Large intestine (tissue), 3 donors: ENCODE measurements around the gene TIMM17B. TPM values are rescaled to one million over a fixed set of nuclear protein-coding genes. Genes with fewer than 3 reads are reported as not detected.

Experiments
- DNase-seq, 2 donors: peaks; one replicate each; pipeline versions ENCODE4 v3.0.0 to v3.0.0-alpha.2; 2013
- H3K27ac ChIP-seq: one replicate; pipeline ENCODE4 v1.5.1; 2013; ENCODE audit warnings: low read length
- H3K27me3 ChIP-seq: 2 replicates; pipeline ENCODE4 v1.6.1; 2013; ENCODE audit warnings: low read length; ENCODE audit not compliant: control insufficient read depth, insufficient read depth
- H3K36me3 ChIP-seq: 2 replicates; pipeline ENCODE4 v1.6.1; 2013; ENCODE audit warnings: low read length; ENCODE audit not compliant: control insufficient read depth, insufficient read depth
- H3K4me1 ChIP-seq: one replicate; pipeline ENCODE4 v1.6.1; 2013; ENCODE audit warnings: low read length; ENCODE audit not compliant: control insufficient read depth, insufficient read depth
- H3K4me3 ChIP-seq: one replicate; pipeline ENCODE4 v1.5.1; 2013; ENCODE audit warnings: low read length
- H3K9me3 ChIP-seq: one replicate; pipeline ENCODE4 v1.6.1; 2013; ENCODE audit warnings: mild to moderate bottlenecking, low read depth, low read length, moderate library complexity; ENCODE audit not compliant: control insufficient read depth
- WGBS: methylation state at CpG from one replicate; pipeline ENCODE4 v1.1.5; 2013; ENCODE audit warnings: low lambda C conversion rate; ENCODE audit not compliant: insufficient coverage; 5-methylcytosine and 5-hydroxymethylcytosine counted together
- polyA plus RNA-seq: library from polyadenylated mRNA; unstranded; fragments of 120-200 nt; gene quantifications from one replicate; pipeline ENCODE4 v1.2.1, GENCODE V29; 2013

TIMM17B gene
- polyA plus RNA-seq, 1 donor: 42.3 TPM

DNA sequence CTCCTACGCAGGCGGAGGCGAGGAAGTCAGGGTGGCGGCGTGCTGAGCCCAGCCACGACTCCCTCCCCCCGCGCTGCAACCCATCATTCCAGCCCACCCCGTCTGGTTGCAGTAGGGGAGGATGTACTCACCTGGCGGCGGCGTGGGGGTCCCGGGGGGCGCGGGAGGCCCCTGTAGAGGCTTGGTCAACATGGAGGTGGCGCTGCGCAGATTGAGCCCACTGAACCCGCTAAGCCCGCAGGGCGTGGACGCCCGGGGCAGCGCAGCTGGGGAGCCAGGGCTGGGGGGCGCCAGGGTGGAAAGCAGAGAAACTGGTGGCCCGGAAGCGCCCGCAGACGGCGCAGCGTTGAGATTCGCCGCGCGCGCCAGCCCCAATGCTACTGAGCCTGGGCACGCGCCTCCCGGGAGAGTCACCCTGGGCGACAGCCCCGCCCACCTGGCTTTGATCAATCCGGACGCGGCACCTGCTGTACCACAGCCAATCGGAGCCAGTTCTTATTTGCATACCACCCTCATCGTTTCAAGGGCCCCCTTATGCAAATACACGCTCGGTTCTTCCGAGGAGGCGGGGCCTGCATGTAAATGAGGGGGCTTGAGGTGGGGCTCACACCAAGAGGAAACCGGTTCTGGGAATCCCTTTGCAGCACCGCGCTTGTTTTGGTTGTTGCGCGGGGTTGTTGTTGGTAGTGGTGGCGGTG, 21.2 kb upstream of the TIMM17B start, which contains the start of gene PIM2:
TSS of gene PIM2 (minus strand) at position 382 of the 698 bp plus-strand sequence. CDS start at position 192, 190 bp downstream.
- no CpG with 5 or more reads among the region's 55 CpGs for WGBS
- H3K36me3 ChIP-seq: peaks cover 28% of the 10 kb centered on the region
- peaks cover 15% of the 10 kb centered on the region for H3K4me1 ChIP-seq
- H3K27me3 ChIP-seq: no peaks in the 10 kb centered on the region
- H3K9me3 ChIP-seq: no peaks in the 10 kb centered on the region
- DNase-seq: peak; percentile 92 to 94
- H3K4me3 ChIP-seq: peak within 1 kb of the TSS; percentile 75
- peak within 1 kb of the TSS; percentile 75 for H3K27ac ChIP-seq

DNA sequence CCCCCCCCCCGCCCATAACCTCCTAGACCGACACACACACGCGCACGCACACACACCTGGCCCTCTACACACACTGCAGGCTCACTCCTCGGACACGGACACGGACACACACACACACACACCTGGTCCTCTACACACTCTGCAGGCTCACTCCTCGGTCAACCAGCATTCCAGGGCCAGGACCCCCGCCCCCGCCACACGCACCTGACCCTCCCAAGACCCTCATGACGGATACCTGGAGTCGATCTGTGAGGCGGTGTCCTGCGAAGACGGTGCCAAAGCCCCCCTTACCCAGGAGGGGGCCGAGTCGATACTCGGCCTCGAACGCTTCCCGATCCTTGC, 20.7 kb upstream of the TIMM17B start:
- no peaks in the 10 kb centered on the region for H3K9me3 ChIP-seq
- peaks cover 15% of the 10 kb centered on the region for H3K4me1 ChIP-seq
- H3K27me3 ChIP-seq: no peaks in the 10 kb centered on the region
- H3K27ac ChIP-seq: peak overlapping the region; percentile 75
- H3K4me3 ChIP-seq: peak overlapping the region; percentile 75
- DNase-seq: no peak
- no CpG with 5 or more reads among the region's 23 CpGs for WGBS
- peaks cover 27% of the 10 kb centered on the region for H3K36me3 ChIP-seq

DNA sequence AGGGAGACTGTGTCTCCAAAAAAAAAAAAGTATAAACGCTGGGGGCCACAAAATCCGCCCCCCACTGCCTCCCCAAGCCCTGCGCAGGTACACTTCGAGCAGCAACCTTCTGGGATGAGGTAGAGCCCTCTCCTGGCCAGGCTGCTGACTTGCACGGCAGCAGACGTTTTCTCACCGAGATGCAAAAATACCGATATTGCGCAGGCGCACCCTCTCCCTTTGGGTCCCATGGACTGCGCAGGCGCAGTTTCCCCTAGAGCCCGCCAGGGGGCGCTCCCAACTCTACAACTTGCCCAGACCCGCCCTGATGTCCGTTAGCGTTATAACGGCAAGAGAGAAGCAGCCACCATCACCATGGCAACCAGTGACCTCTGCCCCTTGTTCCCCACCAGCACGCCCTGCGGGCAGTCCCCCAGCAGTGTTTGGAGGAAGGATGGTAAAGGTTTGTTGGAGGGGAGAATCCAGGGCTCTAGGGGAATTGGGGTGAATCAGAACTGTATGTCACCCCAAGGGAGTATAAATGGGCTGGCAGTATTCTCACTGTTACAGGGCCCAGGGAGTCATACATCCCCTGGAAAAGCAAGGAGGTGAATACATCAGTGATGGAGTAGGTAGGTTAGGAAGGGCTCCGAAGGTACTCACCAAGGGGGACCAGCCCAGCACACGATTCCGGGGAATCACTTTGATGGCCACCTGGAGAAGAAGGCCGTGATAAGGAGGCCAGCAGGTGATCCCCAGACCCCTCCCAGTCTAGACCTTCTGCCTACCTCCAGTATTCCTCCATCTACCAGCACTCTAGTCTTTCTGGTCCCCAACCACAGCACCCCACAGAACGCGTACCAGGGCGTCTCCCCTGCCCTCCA, 19.8 kb upstream of the TIMM17B start:
- Histone ChIP-seq H3K27ac (peak overlapping the region; percentile 29), H3K4me1 (peaks cover 20% of the 10 kb centered on the region), H3K9me3 (no peaks in the 10 kb centered on the region), H3K36me3 (peaks cover 21% of the 10 kb centered on the region), H3K4me3 (peak overlapping the region; percentile 75), H3K27me3 (no peaks in the 10 kb centered on the region)
- peak; percentile 86 to 89 for DNase-seq
- WGBS: no CpG with 5 or more reads among the region's 27 CpGs

DNA sequence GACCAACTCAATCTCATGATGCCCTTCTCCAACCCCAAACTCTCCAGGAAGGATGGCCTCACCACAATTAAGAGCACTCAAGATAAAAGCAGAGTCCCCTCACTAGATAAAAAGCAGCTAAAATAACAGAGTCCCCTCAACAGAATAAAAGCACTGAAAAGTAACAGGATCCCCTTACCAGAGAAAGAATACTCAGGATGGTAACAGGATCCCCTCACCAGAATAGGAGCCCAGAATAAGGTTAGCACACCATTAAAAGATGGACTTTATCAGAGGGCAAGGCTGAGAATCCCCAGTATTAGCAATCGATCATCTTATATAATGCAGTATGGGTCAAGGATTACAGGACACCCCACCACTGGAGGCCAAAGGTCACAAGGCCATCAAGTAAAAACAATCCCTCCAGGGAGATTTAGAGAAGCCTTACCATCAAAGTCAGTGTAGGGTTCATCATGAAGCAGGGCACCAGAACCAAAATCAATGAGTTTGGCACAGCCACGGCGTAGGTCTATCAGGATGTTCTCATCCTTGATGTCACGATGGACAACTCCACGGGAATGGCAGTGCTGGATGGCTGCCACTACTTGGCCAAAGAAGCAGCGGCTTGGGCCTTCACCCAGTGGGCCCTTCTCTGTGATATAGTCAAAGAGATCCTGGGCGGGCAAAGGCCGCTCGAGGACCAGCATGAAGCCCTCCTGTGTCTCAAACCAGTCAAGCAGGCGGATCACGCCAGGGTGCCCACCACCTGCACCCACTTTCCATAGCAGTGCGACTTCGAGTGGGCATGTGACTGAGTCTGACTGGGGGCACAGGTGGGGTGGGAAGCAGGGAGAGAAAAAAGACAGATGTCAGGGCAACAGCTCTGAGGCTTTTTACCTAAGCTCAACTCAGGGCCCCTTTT, 17.3 kb upstream of the TIMM17B start:
- Histone ChIP-seq H3K4me1 (peaks cover 23% of the 10 kb centered on the region), H3K36me3 (peaks cover 17% of the 10 kb centered on the region), H3K9me3 (no peaks in the 10 kb centered on the region), H3K27ac (no peak overlapping the region), H3K4me3 (no peak overlapping the region), H3K27me3 (no peaks in the 10 kb centered on the region)
- no CpG with 5 or more reads among the region's 13 CpGs for WGBS
- DNase-seq: no peak

DNA sequence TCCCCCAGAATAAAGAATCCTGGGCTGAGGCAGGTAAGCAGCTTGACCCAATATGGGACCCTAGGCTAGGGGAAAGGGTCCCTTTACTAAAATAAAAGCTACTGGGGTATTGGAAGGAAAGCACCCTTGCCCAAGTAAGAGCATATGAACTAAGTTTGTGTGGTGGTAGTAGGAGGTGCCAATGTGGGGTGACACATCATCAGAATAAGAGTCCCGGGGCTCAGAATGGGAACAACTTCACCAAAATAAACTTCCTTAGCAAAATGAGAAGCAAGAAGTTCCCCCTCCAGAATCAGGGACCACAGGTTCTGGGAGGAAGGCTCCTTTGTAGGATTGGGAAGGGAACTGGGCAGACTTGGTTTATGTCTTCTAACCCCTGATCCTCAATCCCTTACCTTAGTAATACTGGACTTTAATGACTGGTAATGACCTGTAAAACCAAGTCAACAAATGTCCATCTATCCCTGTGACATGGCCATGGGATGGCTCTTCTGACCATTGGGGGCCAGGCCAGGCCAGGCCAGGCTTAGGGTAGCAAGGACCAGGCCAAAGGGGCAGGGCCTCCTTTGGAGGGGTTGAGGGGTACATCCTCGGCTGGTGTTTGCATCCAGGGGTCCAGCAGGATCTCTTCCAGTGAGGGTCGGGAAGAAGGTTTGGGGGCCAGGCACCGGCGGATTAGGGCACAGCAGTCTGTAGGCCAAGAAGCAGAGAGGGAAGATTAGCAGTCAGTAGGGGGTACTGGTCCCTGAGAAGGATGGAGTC, 16.2 kb upstream of the TIMM17B start:
- Histone ChIP-seq H3K36me3 (peaks cover 21% of the 10 kb centered on the region), H3K27me3 (no peaks in the 10 kb centered on the region), H3K27ac (no peak overlapping the region), H3K9me3 (no peaks in the 10 kb centered on the region), H3K4me3 (no peak overlapping the region), H3K4me1 (peaks cover 18% of the 10 kb centered on the region)
- DNase-seq: no peak
- no CpG with 5 or more reads among the region's 5 CpGs for WGBS

DNA sequence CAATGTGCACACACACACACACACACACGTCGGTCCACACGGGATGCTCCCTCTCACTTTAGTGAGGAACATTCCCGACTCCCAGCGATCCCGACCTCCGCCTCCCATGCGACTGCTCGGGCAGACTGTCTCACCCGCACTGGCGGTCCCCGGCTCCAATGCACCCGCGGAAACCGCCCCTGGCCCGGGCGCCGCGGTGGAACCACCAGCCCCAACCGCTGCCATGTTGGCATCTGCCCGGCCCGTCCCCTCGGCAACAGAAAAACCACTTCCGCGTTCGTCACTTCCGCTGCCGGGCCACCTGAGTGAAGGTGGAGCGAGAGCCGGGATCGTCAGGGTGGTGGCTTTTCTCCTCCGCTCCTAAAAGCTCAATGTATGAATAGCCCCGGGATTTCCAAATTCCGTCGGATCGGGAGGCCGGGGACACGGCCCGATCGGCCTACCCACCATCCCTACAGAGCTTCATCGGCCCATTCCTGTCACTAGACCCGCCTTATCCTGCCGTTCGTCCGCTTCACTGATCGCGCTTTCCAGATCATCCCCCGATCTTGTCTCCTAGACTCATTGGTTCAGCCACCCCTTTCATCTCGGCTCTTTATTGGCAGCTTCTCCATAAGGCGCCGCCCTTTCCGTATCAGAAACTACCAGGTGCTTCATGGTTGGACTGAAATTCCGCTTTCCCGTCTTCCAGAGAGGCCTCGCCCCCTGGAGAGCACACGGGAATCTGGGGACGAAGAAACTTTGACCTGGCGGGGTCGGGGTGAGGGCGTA, 14.0 kb upstream of the TIMM17B start, which contains the start of gene SLC35A2:
TSS of gene SLC35A2 (minus strand) at position 235 of the 771 bp plus-strand sequence. CDS start at position 225, 10 bp downstream.
- DNase-seq: peak; percentile 78 to 91
- Histone ChIP-seq H3K36me3 (peaks cover 26% of the 10 kb centered on the region), H3K27me3 (no peaks in the 10 kb centered on the region), H3K9me3 (no peaks in the 10 kb centered on the region), H3K4me1 (peaks cover 10% of the 10 kb centered on the region), H3K4me3 (peak within 1 kb of the TSS; percentile 89), H3K27ac (peak within 1 kb of the TSS; percentile 86)
- WGBS: no CpG with 5 or more reads among the region's 60 CpGs

DNA sequence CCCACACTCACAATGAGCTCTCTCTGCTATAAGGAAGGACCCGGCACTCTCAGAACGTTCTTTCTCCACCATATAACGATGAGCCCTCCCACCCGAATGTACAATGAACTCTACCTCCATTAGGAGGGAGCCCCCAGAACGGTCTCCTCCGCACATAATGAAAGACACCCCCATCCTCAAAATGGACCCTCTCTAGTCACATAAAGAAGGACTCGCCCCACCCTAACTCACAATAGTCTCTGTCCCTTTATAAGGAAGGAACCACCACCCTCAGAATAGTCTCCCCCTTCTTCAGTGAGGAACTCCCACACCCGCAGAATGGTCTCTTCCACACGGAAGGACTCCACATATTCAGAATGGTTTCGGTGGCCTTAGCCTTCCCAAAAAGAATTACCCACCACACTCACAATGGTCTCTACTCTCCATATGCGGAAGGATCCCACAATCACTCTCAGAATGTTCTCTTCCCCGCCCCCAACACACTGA, 13.4 kb upstream of the TIMM17B start:
- Histone ChIP-seq H3K27me3 (no peaks in the 10 kb centered on the region), H3K36me3 (peaks cover 32% of the 10 kb centered on the region), H3K27ac (peak overlapping the region; percentile 86), H3K4me3 (peak overlapping the region; percentile 89), H3K4me1 (peaks cover 10% of the 10 kb centered on the region), H3K9me3 (no peaks in the 10 kb centered on the region)
- DNase-seq: peak in 1 of 2 donors; percentile 3
- no CpG with 5 or more reads among the region's 12 CpGs for WGBS

DNA sequence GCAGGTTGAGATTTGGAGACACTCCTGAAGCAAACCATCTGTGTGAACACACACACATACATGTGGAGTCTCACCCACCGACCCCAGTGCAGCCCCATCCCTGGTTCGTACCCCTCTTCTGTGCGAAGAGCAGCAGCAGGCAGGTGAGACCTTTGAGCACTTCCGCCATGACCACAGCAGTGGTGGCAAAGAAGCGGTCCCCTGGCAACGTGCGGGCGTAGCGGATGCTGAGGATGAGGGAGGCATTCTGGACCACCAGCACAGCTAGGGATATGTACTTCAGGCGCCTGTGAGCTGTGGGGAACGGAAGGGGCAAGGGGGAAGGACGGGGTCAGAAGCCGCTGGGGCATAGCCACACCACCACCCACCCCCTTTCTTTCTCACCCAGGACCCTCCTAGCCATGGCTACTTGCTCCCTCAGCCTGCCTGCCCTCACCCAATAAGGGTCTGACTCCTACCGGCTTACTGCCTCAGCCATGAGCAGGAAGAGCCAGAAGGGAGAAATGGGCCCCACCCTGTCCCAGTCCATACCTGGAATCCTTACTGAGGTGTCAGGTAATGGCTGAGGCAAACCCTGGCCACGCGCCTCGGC, 12.2 kb upstream of the TIMM17B start:
- no CpG with 5 or more reads among the region's 17 CpGs for WGBS
- peaks cover 39% of the 10 kb centered on the region for H3K36me3 ChIP-seq
- DNase-seq: no peak

DNA sequence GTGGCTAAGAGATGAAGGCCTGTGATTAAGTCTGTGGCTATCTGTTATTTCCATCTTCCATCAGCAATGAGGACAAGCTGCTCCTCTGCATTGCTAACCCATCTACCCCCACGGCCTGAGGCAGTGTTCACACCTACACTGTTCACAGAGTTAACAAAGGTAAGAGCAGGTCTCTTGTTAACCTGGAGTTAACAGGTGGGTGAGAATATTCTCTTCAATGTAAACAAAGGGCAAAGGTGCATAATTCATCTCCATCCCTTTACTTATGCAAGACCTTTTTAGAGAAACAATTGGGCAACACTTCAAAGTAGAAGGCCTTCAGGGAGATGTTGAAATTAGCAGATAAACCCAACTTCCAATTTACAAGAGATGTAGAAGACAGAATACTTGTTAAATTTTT, 11.0 kb upstream of the TIMM17B start:
- WGBS: no CpG with 5 or more reads among the region's 1 CpG
- DNase-seq: no peak
- no peak overlapping the region for H3K4me3 ChIP-seq
- peaks cover 10% of the 10 kb centered on the region for H3K4me1 ChIP-seq
- no peaks in the 10 kb centered on the region for H3K27me3 ChIP-seq
- H3K9me3 ChIP-seq: no peaks in the 10 kb centered on the region
- H3K27ac ChIP-seq: no peak overlapping the region
- H3K36me3 ChIP-seq: peaks cover 30% of the 10 kb centered on the region

More for the DNA sequence above, 12.2 kb upstream of the TIMM17B start:
- no peaks in the 10 kb centered on the region for H3K9me3 ChIP-seq
- no peak overlapping the region for H3K27ac ChIP-seq
- H3K4me3 ChIP-seq: no peak overlapping the region
- H3K27me3 ChIP-seq: no peaks in the 10 kb centered on the region
- H3K4me1 ChIP-seq: peaks cover 10% of the 10 kb centered on the region
